ENCODE data around the gene CDK18.

CDK18 gene

GRCh38 chr1:205496661-205497060 is 7.8 kb upstream of the CDK18 start:
- no peaks in the 10 kb centered on the region for H3K9me2 ChIP-seq (replicated peaks; ENCODE audit: insufficient read depth, low read length)
- no peak for DNase-seq
- no peaks in the 10 kb centered on the region for H3K4me1 ChIP-seq (ENCODE audit: low read length)
- H2AFZ ChIP-seq (ENCODE audit: low read length) = no peak overlapping the region
- peaks cover 22% of the 10 kb centered on the region for H3K27me3 ChIP-seq (replicated peaks; ENCODE audit: insufficient read depth, low read length)
- H3K4me2 ChIP-seq (ENCODE audit: low read depth, low read length) = no peak overlapping the region
- no peaks in the 10 kb centered on the region for H3F3A ChIP-seq (ENCODE audit: insufficient read depth, low read length)
- H3K4me3 ChIP-seq (ENCODE audit: low read length) = no peak overlapping the region
- H3K36me3 ChIP-seq (replicated peaks; ENCODE audit: insufficient read depth, low read length) = no peaks in the 10 kb centered on the region
- H3K79me2 ChIP-seq (ENCODE audit: low read length) = no peaks in the 10 kb centered on the region
- no peak overlapping the region for H3K27ac ChIP-seq (ENCODE audit: low read length)
- H4K20me1 ChIP-seq (ENCODE audit: insufficient read depth, low read length) = no peaks in the 10 kb centered on the region
- TF ChIP-seq EZH2phosphoT487 (IDR thresholded peaks at IDR 0.05; ENCODE audit: low read length) (no peak), CTCF (IDR thresholded peaks at IDR 0.05; ENCODE audit: low read length) (no peak), EZH2 (optimal IDR thresholded peaks at IDR 0.05; ENCODE audit: low read depth, low read length) (no peak)
- no peak overlapping the region for H3K9ac ChIP-seq (ENCODE audit: low read length)
- H3K9me3 ChIP-seq (replicated peaks; ENCODE audit: insufficient read depth, low read length) = no peaks in the 10 kb centered on the region

- H3K9me3 ChIP-seq (replicated peaks; ENCODE audit: insufficient read depth, low read length) = no peaks in the 10 kb centered on the region
- H3K79me2 ChIP-seq (ENCODE audit: low read length) = no peaks in the 10 kb centered on the region
- peaks cover 16% of the 10 kb centered on the region for H3K27me3 ChIP-seq (replicated peaks; ENCODE audit: insufficient read depth, low read length)
- no peaks in the 10 kb centered on the region for H4K20me1 ChIP-seq (ENCODE audit: insufficient read depth, low read length)
- no peaks in the 10 kb centered on the region for H3K9me2 ChIP-seq (replicated peaks; ENCODE audit: insufficient read depth, low read length)
- no peaks in the 10 kb centered on the region for H3K4me1 ChIP-seq (ENCODE audit: low read length)
- H3K9ac ChIP-seq (ENCODE audit: low read length) = no peak overlapping the region
- DNase-seq = no peak
- no peak overlapping the region for H3K4me3 ChIP-seq (ENCODE audit: low read length)
- TF ChIP-seq EZH2phosphoT487 (IDR thresholded peaks at IDR 0.05; ENCODE audit: low read length) = no peak
- no peak for TF ChIP-seq CTCF (IDR thresholded peaks at IDR 0.05; ENCODE audit: low read length)
- TF ChIP-seq EZH2 (optimal IDR thresholded peaks at IDR 0.05; ENCODE audit: low read depth, low read length) = no peak
- no peak overlapping the region for H3K27ac ChIP-seq (ENCODE audit: low read length)
- H3K36me3 ChIP-seq (replicated peaks; ENCODE audit: insufficient read depth, low read length) = no peaks in the 10 kb centered on the region
- H2AFZ ChIP-seq (ENCODE audit: low read length) = no peak overlapping the region
- no peak overlapping the region for H3K4me2 ChIP-seq (ENCODE audit: low read depth, low read length)
- no peaks in the 10 kb centered on the region for H3F3A ChIP-seq (ENCODE audit: insufficient read depth, low read length)
These were observed 7.1 kb upstream of the CDK18 start for GRCh38 chr1:205497351-205497750.

- H3K4me3 ChIP-seq (ENCODE audit: low read length) = no peak overlapping the region
- no peaks in the 10 kb centered on the region for H3K9me3 ChIP-seq (replicated peaks; ENCODE audit: insufficient read depth, low read length)
- no peaks in the 10 kb centered on the region for H4K20me1 ChIP-seq (ENCODE audit: insufficient read depth, low read length)
- DNase-seq = no peak
- H3K4me2 ChIP-seq (ENCODE audit: low read depth, low read length) = no peak overlapping the region
- peaks cover under 1% of the 10 kb centered on the region; the same call in 1 of the 2 replicates for H3K4me1 ChIP-seq (ENCODE audit: low read length)
- TF ChIP-seq EZH2 (optimal IDR thresholded peaks at IDR 0.05; ENCODE audit: low read depth, low read length) (no peak), EZH2phosphoT487 (IDR thresholded peaks at IDR 0.05; ENCODE audit: low read length) (no peak), CTCF (IDR thresholded peaks at IDR 0.05; ENCODE audit: low read length) (no peak)
- no peaks in the 10 kb centered on the region for H3K9me2 ChIP-seq (replicated peaks; ENCODE audit: insufficient read depth, low read length)
- peaks cover 5% of the 10 kb centered on the region; the same call in 1 of the 2 replicates for H3F3A ChIP-seq (ENCODE audit: insufficient read depth, low read length)
- H3K9ac ChIP-seq (ENCODE audit: low read length) = no peak overlapping the region
- H3K79me2 ChIP-seq (ENCODE audit: low read length) = no peaks in the 10 kb centered on the region
- H2AFZ ChIP-seq (ENCODE audit: low read length) = no peak overlapping the region
- no peaks in the 10 kb centered on the region; the same call in 1 of the 2 replicates for H3K27me3 ChIP-seq (replicated peaks; ENCODE audit: insufficient read depth, low read length)
- no peaks in the 10 kb centered on the region for H3K36me3 ChIP-seq (replicated peaks; ENCODE audit: insufficient read depth, low read length)
- H3K27ac ChIP-seq (ENCODE audit: low read length) = no peak overlapping the region
These were observed 4.7 kb upstream of the CDK18 start for GRCh38 chr1:205499789-205500188.
